K562 (cell line): ENCODE results near the gene ZFP64.
"Not testable (repeated sequence)": the region's sequence is repeated elsewhere in the genome, so short reads cannot be mapped to it uniquely, and the experiment has no call there.

Experiments used
- NFYB ChIP-seq: IDR thresholded peaks from 2 replicates; pipeline ENCODE4 v1.6.1; 2011; ENCODE audit warnings: mild to moderate bottlenecking, moderate library complexity; ENCODE audit not compliant: insufficient read length; ENCODE audit errors: extremely low read depth
- RBM17 ChIP-seq: fragments of 200-400 bp; formaldehyde crosslinking; IDR thresholded peaks from 2 replicates; pipeline ENCODE4 v1.6.1; 2017; ENCODE audit warnings: low read depth, mild to moderate bottlenecking, low read length, borderline replicate concordance

DNA sequence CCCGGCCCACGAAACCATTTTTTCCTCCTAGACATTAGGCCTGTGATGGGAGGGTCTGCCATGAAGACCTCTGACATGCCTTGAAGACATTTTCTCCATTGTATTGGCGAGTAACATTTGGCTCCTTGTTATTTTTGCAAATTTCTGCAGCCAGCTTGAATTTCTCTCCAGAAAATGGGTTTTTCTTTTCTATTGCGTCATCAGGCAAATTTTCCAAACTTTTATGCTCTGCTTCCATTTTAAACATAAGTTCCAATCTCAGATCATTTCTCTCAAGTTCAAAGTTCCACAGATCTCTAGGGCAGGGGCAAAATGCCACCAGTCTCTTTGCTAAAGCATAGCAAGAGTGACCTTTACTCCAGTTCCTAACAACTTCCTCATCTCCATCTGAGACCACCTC, 29.8 kb upstream of the ZFP64 start:
- TF ChIP-seq RBM17, NFYB: not testable (repeated sequence)
